Right lobe of liver (tissue), 4 donors: ENCODE results near the gene CD9.

Source experiments
- POLR2A ChIP-seq: fragments of 450-650 bp; IDR thresholded peaks from one replicate; pipeline ENCODE4 v1.6.1; 2017; ENCODE audit warnings: antibody characterized with exemption, mild to moderate bottlenecking
- TF ChIP-seq, protein P1 (sequence below), 4 donors: fragments of 200-600 bp in 3 of 4; fragments of 450-650 bp in 1 of 4; IDR thresholded peaks; one replicate each; pipeline versions ENCODE4 v1.5.1 to v1.8.0; 2016 to 2022; ENCODE audit warnings: antibody characterized with exemption in 4 of 4, mild to moderate bottlenecking in 2 of 4
- donor health status: DM: no; HTN: no; CAD: no.
- donor health status: DM: no; HTN: no; CAD: no.
- donor health status: DM: no; HTN: yes; CAD: no.

DNA sequence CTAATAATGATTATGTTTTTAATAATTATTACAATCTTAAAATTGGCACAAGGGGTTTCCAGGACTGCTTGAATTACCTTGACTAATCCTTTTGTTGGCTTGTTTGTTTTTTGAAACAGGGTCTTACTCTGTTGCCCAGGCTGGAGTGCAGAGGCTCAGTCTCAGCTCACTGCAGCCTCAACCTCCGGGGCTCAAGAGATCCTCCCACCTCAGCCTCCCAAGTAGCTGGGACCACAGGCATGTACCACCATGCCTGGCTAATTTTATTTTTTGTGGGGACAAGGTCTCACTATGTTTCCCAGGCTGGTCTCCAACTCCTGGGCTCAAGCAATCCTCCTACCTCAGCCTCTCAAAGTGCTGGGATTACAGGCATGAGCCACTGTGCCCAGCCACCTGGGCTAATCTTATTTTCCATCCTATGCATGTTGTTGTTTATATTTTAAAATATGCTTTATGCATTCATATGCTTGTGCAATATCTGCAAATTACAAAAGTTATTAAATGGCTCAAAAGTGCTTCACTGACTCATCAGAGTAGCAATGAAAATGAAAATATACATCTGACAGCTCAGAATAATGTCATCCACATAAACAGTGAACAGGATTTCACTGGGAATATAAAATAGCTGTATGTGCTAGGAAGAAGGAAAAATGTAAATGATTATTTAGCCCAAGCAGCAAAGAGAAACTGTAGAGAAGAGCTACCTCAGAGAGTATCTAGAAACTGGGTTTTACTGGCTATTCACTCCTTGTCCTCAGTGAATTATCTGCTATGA lies 85.5 kb downstream of the CD9 start:
- TF ChIP-seq, protein P1, sequence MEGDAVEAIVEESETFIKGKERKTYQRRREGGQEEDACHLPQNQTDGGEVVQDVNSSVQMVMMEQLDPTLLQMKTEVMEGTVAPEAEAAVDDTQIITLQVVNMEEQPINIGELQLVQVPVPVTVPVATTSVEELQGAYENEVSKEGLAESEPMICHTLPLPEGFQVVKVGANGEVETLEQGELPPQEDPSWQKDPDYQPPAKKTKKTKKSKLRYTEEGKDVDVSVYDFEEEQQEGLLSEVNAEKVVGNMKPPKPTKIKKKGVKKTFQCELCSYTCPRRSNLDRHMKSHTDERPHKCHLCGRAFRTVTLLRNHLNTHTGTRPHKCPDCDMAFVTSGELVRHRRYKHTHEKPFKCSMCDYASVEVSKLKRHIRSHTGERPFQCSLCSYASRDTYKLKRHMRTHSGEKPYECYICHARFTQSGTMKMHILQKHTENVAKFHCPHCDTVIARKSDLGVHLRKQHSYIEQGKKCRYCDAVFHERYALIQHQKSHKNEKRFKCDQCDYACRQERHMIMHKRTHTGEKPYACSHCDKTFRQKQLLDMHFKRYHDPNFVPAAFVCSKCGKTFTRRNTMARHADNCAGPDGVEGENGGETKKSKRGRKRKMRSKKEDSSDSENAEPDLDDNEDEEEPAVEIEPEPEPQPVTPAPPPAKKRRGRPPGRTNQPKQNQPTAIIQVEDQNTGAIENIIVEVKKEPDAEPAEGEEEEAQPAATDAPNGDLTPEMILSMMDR (IDR thresholded peaks at IDR 0.05), result no peak
- TF ChIP-seq POLR2A, result no peak
